Stimulated activated naive CD4-positive, alpha-beta T cell (primary cell): ENCODE results near the gene SEMA4A.
"Not testable (repeated sequence)": the region's sequence is repeated elsewhere in the genome, so short reads cannot be mapped to it uniquely, and the experiment has no call there.

Experiments used
- DNase-seq, 6 experiments: peaks; one replicate each; lab custom pipeline; 2025; lab: John Stamatoyannopoulos, UW

Gene SEMA4A

DNA sequence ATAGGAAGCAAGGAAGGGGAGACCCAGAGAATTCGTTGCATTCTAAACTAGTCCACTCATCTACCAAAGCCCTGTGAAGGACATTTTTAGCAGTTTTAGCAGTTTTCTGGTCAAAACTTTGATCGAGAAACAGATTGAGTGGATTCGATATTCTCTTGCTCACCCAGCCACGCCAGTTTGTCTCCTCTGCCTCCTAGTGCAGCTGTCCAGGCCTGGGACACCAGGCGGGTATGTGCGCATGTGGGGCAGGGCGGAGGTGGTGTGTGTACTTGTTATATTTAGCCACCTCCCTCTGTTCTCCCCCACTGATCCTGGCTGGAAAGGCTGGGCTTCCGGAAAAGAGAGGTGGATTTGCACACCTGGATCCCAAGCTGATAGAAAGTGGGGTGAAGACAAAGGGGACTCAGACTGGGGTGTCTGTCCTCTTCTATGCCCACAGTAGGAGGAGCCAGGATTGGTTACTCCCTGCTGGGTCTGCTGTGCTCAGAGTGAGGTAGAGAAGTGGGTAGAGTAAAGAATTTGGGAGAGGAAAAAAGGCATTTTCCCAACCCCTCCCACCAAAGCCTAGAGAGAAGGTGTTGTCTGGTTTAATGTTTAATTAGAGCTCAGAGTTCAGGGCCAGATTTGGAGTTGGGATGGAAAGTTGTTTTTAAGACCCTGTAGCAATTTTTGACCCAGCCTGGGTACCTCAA lies 35.1 kb upstream of the SEMA4A start:
- DNase-seq = no peak

DNA sequence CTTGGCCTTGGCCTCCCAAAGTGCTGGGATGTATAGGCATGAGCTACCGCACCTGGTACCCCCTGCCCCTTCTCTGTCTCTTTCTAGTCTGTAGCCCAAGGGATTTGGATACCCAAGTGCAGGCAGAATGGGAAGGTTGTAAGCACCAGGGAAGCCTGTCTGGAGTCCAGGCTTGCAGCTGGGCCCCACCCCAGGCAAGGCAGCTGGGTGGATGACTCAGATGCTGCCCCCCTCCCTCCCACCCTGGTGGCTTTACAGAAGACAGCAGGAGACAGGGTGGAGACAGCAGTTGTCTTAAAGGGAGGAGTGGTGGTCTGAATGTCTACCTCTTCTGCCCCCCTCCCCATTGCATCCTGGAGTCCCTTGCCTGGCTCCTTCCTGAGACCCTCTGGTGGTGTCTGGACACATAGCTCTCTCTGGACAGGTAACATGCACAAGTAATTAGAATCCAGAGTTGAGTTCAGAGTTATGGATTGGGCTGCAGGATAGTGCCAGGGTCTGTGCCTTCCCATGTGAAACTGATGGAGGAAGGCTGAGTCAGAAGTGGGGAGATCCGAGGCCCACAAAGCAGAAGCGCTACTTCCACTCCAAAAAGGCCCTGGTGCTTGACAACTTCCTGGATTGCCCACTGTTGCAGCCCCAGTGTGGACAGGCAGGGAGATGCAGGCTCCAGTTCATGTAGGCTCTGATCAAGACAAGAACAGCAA lies 33.7 kb upstream of the SEMA4A start:
- peak in 1 of 6 experiments; percentile 12 for DNase-seq

DNA sequence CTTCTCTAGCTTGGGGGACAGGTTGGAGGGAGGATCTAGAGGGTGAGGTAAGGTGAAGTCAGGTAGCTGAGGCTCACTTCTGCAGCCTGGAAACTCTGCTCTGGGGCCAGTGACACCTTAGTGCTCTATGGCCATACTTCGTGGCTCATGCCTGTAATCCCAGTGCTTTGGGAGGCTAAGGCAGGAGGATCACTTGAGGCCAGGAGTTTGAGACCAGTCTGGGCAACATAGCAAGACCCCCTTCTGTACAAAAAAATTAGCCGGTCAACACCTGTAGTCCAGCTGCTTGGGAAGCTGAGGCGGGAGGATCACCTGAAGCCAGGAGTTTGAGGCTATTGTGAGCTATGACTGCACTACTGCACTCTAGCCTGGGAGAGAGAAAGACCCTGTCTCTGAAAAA lies 33.1 kb upstream of the SEMA4A start:
- no peak for DNase-seq

DNA sequence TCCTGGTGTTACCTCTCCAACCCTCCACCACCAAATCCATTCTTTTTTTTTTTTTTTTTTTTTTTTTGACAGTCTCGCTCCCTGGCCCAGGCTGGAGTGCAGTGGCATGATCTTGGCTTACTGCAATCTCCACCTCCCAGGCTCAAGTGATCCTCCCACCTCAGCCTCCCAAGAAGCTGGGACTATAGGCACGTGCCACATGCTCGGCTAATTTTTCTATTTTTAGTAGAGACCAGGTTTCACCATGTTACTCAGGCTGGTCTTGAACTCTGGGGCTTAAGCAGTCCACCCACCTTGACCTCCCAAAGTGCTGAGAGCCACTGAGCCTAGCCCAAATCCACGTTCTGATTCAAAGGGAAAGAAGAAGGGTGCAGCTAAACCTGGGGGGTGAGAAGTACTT lies 32.4 kb upstream of the SEMA4A start:
- not testable (repeated sequence) for DNase-seq

DNA sequence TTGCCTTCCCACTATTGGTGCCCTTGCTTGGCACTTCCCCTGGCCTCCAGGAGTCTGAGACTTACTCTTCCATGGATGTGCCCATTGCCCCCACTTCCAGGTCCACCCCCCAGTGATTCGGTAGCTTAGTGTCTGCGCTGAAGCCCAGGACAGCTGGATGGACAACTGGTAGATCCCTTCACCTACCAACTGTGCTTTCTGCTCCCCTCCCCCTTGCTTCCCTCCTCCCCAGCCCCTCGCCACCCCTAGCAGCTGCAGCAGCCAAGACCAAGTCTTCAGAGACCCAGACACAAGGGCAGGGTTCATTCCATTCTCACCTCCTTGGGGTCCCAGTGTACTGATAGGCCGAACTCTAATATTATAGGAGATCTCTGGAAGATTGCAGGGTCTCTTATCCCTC lies 31.9 kb upstream of the SEMA4A start:
- DNase-seq = no peak

DNA sequence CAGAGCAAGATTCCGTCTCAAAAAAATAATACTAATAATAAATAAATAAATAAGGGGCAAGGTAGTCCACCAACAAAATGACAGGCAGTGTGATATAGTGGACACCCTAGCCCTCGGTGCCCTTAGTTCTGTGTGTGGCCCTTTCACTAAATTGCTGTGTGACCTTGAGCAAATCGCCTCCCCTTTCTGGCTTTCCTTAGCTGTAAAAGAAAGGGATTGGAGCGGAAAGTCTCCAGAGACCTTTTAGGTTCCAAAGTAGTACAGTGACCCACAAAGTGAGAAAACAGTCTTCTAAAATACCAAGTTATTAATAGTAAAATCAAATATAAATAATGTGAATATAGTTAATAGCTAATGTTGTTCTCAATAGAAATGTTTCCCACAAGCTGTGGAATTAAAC lies 31.3 kb upstream of the SEMA4A start:
- DNase-seq = no peak

DNA sequence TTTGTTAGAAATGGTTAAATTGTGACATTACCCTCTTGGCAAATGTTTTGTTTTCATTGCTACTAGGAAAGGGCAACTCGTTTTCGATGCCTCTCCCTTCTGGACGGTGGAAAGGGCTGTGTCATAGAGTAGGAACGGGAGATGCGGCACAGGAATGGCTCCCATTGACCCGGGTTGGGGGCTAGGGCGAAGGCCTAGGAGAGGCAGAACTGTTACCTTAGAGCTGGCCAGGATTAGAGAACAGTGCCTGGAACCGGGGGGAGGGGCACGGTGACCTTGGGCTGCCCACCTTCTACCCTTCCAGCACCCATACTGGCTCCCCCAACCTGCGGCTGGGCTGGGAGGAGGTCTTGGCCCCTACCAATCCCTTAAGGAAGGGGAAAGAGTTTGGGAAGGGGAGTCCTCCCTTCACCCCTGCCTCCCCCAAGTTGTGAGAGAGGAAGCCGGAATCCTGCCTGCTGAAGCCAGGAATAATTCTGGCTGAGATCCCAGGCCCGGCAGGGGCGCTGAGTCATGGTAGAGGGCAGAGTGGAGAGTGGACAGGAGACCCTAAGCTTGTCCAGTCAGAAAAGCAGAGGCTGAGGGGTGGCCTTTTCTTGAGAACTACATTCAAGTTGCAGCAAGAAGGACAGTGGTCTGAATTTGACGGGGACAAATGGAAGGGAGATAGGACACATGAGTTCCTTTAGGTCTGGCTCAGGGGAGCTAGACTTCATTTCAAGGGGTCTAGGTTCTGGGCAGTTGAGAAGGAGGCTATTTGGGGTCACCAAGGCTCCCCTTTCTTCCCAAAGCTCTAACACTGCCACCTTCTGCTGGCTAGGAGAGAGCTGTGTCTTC lies 30.6 kb upstream of the SEMA4A start:
- no peak for DNase-seq

DNA sequence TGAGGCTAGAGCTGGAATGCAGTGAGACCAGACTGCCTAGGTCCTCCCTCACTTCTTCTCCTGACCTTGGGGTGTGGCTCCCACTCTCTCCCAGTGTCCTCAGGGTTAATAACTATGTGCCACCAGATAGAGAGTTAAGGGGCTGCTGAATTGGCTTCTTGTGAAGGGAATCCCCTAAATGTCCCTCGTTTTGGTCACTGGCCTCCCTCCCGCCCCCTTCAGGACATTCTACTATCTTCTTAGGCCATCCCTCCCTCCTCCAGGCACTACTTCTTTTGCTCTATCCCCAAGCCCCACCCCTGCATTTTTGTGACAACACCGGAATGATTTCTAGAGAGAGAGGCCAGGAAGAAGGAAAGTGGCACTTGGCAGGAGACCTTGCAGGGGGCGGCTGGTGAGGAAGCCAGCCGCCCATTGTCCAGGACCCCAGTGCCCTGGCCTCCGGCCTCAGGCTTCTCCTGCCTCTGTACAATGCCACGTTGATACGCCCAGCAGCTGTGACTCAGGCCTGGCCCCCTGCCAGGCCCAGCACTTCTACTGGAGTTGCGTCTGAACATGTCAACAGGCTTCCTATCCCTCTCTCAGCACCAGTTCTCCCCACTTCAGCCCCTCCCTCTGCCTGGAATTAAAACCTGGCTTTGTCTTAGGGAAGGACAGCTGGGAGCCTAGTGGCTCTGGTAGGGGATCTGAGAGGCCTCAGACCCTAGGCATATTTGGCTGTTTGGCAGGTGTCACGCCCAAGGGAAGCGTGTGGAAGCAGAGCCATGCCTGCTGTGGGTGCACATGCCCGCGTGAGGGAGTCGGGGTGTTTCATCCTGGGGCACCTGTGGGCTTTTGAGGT lies 29.8 kb upstream of the SEMA4A start:
- peak; percentile 28 to 56 (median 43) for DNase-seq

DNA sequence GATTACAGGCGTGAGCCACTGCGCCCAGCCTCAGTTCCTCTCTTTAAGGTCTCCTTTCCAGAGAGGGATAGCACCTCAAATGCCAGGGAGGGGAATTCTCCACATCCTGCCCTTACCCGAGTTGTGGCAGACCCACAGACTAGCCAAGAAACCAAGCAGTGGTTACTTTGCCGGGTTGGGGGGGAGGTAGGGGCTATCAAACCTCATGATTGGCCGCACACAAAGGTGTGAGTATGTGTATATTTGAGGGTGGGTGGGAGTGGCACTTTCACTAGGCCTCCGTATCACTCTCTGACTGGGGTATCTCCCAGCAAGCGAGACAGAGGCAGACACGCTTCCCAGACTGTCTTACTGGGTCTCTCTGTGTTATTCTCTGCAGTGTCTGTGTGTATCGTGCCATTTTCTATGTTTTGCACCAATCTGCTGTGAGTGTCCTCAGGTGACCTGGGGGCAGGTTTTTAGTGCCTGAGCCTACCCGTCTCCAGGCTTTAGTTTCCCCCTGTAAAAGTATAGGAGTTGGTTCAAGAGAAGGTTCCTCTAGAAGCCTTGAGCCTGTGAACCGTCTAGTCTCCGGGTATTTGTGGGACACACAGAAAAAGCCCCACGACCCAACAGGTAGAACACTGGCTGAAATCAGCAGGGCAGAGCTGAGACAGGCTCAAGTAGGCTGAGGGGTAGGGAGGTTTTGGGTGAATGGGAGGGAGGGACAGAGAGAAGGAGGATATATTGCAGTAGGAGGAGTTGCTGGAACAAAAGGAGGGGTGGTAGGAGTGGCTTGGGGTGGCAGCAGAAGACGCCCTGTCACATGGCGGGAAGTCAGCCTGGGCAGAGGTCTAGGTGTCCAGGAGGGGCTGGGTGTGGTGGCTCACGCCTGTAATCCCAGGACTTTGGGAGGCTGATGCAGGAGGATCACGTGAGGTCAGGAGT lies 28.6 kb upstream of the SEMA4A start:
- peak; percentile 19 to 63 (median 32) for DNase-seq

DNA sequence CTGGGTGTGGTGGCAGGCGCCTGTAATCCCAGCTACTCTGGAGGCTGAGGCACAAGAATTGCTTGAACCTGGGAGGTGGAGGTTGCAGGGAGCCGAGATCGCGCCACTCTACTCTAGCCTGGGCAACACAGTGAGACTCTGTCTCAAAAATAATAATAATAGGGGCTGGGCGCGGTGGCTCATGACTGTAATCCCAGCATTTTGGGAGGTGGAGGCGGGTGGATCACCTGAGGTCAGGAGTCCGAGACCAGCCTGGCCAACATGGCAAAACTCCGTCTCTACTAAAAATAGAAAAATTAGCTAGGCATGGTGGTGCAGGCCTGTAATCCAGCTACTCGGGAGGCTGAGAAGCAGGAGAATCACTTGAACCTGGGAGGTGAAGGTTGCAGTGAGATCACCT lies 27.8 kb upstream of the SEMA4A start:
- not testable (repeated sequence) for DNase-seq

DNA sequence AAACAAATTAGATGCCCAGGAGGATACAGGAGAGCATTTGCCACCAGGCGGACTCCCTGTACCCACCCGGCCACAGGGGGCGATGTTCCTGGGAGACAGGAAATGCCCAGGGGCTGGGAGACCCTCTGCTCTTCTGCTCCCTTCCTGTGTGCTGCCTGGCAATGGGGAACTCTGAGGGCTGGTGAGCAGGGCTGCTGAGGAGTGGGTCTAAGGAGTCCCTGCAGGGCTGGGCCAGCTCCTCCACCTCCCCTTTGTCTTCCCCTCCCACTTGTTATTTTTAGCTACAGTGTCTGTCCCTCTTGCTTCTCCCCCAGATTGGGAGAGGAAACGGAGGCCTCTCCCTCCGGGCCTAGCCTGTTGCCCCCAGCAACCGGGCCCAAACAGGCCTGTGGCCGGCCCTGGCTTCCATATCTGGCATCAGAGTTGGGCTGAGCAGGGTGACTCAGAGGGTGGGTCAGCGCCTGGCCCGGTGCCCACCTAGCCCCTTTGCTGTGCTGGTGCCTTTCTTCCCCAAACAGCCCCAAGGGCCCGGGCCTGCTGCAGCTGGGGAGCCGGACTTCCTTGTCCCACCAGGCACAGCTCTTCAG lies 27.2 kb upstream of the SEMA4A start:
- DNase-seq = peak in 4 of 6 experiments; percentile 4 to 57 (median 42)

DNA sequence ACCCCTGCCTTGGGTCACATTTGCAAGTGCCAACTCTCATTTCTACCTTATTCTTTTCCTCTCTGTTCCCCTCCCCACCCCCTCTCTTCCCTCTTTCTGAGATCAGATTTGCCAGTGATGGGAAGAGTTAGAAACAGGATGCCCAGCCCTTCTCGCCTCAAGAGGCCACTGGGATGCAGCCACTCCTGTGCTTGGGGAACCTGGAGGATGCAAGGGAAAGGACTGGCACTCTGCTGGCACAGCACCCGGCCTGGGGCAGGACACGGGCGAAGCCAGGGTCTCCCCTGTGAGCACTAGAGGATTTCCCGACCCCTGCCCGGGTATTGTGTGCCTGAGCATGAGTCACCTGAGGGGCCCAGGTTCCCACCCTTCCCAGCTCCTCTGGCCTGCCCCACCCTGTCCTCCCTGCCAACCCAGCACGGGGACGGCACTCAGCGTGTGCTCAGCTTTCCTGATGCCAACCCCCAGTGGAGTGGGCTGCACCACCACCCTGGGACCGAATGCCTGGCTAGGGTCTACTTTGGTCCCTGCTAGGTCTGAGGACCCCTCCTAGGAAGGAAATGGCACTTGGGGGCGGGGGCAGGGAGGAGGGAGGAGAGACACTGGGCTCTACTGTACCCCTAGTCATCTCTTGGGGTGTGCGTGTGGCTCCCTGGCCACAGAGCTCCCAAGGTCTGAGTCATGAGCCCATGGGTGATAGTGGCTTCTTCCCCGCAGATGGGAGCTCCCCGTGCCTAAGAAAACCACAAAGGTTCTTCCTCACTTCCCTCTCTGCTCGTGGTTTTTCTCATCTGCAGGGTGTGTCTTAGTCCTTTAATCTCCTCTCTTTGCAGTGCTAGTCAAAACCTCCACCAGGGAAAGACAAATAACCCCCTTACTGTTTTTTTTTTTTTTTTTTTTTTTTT lies 26.5 kb upstream of the SEMA4A start:
- DNase-seq = peak; percentile 55 to 73 (median 63)

DNA sequence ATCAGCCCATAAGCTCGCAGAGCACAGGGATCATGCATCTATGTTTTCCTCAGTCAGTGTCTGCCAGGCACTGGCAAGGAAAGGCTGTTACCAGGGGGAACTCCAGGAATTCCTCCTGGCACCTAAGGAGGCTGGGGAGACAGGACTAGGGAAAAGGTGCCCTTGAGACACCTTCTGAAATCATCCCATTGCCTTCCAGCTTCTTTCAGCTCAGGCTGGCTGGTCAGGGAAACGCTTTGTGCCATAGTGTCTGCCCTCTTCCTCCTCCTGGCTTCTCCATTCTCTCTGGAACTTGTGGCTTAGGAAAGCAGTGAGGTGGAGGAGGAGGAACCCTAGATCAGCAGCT lies 25.1 kb upstream of the SEMA4A start:
- DNase-seq = no peak

DNA sequence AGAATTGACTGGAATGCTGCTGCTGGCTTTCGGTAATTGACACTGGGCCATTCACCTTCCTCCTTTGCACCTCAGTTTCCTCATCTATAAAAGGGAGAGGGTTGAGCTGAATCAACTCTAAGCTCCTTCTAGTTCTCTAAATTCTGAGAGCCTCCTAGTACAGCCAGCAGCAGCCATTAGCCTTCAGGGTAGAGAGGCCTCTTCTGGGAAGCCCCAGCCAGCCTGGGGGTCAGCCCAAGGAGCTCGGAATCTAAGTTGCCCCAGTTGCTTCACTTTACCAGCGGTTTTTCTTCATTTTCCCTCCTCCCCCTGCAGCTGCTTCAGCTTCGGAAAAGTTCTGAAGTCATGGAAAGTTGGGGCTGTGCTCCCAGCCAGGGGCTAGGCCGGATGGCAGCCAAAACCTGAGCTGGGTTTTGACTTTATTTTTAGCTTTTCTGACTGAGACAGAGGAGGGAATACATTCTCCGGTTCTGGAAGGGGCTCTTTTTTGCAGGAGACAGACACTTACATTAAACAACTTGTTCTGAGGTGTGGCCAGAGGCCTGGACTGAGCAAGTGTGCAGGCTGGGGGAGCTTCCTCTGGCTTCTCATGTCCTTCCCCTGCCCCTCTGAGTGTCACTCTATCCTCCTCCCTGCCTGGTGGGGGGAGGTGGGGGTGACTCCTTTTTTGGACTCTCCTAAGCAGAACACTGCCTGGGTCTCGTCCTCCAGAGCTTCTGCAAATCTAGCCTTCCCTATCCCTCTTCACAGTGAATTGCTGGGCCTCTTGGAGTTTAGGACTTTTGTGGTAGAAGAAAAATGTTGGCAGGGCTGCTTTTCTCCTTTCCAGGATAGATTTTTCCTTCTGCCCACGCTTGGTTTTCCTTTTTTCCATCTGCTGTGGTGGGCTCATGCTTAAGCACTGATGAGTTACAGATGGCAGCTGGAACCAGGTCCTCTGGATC lies 24.5 kb upstream of the SEMA4A start:
- no peak for DNase-seq

DNA sequence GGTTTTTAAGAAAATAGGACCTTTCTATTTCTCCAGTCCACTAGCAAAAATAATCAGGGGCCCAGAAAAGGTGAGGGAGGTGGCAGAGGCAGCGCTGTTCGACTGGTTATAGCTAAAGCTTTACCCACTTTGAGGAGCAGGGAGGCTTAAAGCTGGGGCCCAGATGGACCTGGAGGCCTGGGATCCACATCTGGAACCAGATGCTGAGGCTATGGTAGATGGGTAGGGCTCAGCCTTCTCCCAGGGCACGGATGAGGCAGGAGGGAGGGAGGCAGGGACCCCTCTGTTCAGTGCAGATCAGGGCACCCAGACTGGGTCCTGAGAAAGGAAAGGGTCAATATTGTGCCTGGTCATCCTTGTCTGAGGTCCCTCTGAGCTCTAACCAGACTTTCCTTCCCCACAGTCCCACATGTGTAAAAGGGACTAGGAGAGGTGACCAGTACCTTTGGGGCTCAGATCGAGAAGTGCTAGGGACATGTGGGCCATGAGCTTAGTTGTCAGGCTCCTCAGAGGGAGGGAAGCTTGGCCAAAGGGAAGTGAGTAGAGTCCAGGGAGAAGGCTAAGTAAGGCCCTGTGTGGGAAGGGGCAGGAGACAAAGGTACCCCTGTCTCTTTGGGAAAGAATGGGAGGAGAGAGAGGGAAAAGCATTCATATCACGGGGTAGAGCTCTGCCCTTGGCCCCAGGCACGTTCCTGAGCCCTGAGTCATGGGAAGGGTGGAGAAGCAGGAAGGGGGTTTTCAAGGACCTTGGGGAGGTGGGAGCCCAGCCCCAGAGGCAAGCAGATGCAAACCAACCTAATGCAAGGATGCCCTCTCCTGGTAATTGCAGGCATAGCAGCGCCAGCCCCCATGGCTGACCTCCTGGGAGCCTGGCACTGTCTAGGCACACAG lies 23.5 kb upstream of the SEMA4A start:
- DNase-seq = peak; percentile 50 to 83 (median 66)

DNA sequence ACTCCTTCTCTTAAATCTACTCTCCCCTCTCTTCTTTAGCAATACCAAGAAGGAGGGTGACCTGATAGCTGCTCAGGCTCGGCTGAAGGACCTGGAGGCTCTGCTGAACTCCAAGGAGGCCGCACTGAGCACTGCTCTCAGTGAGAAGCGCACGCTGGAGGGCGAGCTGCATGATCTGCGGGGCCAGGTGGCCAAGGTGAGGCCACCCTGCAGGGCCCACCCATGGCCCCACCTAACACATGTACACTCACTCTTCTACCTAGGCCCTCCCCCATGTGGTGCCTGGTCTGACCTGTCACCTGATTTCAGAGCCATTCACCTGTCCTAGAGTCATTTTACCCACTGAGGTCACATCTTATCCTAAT lies 22.8 kb upstream of the SEMA4A start:
- no peak for DNase-seq

DNA sequence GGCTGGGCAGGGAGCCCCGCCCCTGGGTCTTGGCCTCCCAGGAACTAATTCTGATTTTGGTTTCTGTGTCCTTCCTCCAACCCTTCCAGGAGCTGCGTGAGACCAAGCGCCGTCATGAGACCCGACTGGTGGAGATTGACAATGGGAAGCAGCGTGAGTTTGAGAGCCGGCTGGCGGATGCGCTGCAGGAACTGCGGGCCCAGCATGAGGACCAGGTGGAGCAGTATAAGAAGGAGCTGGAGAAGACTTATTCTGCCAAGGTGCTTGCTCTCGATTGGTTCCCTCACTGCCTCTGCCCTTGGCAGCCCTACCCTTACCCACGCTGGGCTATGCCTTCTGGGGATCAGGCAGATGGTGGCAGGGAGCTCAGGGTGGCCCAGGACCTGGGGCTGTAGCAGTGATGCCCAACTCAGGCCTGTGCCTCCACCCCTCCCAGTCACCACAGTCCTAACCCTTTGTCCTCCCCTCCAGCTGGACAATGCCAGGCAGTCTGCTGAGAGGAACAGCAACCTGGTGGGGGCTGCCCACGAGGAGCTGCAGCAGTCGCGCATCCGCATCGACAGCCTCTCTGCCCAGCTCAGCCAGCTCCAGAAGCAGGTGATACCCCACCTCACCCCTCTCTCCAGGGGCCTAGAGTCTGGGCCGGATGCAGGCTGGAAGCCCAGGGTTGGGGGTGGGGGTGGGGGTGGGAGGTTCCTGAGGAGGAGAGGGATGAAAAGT lies 18.5 kb upstream of the SEMA4A start:
- no peak for DNase-seq
